Smooth muscle cell (in vitro differentiated cells): ENCODE data around the gene ADPRHL1. TPM values are rescaled to one million over a fixed set of nuclear protein-coding genes. Genes with fewer than 3 reads are reported as not detected.
A peak's percentile ranks its signal among the peaks of the same experiment; 100 is the strongest.

Source experiments
- DNase-seq: peaks from one replicate; lab custom pipeline; 2025; ENCODE audit not compliant: unreplicated experiment; lab: John Stamatoyannopoulos, UW
- H2AFZ ChIP-seq: fragments of 200-600 bp; sonication (generic); 2 replicates; pipeline ENCODE4 v1.6.0; 2016; ENCODE audit warnings: antibody characterized with exemption, low read depth, mild to moderate bottlenecking
- H3F3A ChIP-seq: fragments of 200-600 bp; sonication (generic); 2 replicates; pipeline ENCODE4 v1.6.0; 2017; ENCODE audit warnings: antibody characterized with exemption, low read depth
- H3K27ac ChIP-seq: fragments of 200-600 bp; sonication (generic); 2 replicates; pipeline ENCODE4 v1.5.1; 2016; ENCODE audit warnings: low read depth, mild to moderate bottlenecking
- H3K27me3 ChIP-seq: fragments of 200-600 bp; sonication (generic); 2 replicates; pipeline ENCODE4 v1.6.1; 2016; ENCODE audit warnings: low read depth, mild to moderate bottlenecking
- H3K36me3 ChIP-seq: fragments of 200-600 bp; sonication (generic); 2 replicates; pipeline ENCODE4 v1.5.1; 2016; ENCODE audit warnings: low read depth
- H3K4me1 ChIP-seq: fragments of 200-600 bp; sonication (generic); 2 replicates; pipeline ENCODE4 v1.5.1; 2016; ENCODE audit warnings: low read depth
- H3K4me2 ChIP-seq: fragments of 200-600 bp; sonication (generic); 2 replicates; pipeline ENCODE4 v1.6.0; 2016; ENCODE audit warnings: mild to moderate bottlenecking
- H3K4me3 ChIP-seq: fragments of 200-600 bp; sonication (generic); 2 replicates; pipeline ENCODE4 v1.5.1; 2016; ENCODE audit warnings: mild to moderate bottlenecking
- H3K79me2 ChIP-seq: fragments of 200-600 bp; sonication (generic); 2 replicates; pipeline ENCODE4 v1.6.0; 2016; ENCODE audit warnings: low read depth, mild to moderate bottlenecking
- H3K9ac ChIP-seq: fragments of 200-600 bp; sonication (generic); 2 replicates; pipeline ENCODE4 v1.6.0; 2016; ENCODE audit warnings: low read depth
- H3K9me3 ChIP-seq: fragments of 200-600 bp; sonication (generic); replicated peaks from 2 replicates; pipeline ENCODE4 v1.5.1; 2016; ENCODE audit warnings: low read depth
- H4K20me1 ChIP-seq: fragments of 200-600 bp; sonication (generic); 2 replicates; pipeline ENCODE4 v1.6.0; 2016; ENCODE audit warnings: low read depth
- WGBS: methylation state at CpG from one replicate; pipeline ENCODE4 v1.1.7; 2016; ENCODE audit warnings: low lambda C conversion rate; 5-methylcytosine and 5-hydroxymethylcytosine counted together
- polyA plus RNA-seq: library from polyadenylated mRNA; unstranded; fragments of >200 nt; fragmentation: Nextera tagmentation; extraction: Ambion mirVana; gene quantifications from 2 replicates; pipeline ENCODE4 v1.2.1, GENCODE V29; 2016
- total RNA-seq: library from RNA; depleted of rRNA; stranded (reverse); fragments of >200 nt; gene quantifications from 2 replicates; pipeline ENCODE4 v1.2.3, GENCODE V29; 2014
- TF ChIP-seq, protein P1 (sequence below): fragments of 200-600 bp; sonication (generic); IDR thresholded peaks from 2 replicates; pipeline ENCODE4 v1.5.1; 2017; ENCODE audit warnings: borderline replicate concordance, mild to moderate bottlenecking, antibody characterized with exemption; ENCODE audit not compliant: insufficient read depth, poor library complexity, severe bottlenecking

The ADPRHL1 gene
- total and polyA plus RNA-seq, 2 experiments from 2014 or later, result 0.18 to 1.2 TPM

- no peaks in the 10 kb centered on the region for H3K27me3 ChIP-seq
- H3K4me2 ChIP-seq, result peak within 1 kb of the TSS; percentile 96
- peaks cover 72% of the 10 kb centered on the region for H4K20me1 ChIP-seq
- peak; percentile 88 for DNase-seq
- under 1% methylated on average over 77 of the region's 115 CpGs for WGBS
- TF ChIP-seq, protein P1, sequence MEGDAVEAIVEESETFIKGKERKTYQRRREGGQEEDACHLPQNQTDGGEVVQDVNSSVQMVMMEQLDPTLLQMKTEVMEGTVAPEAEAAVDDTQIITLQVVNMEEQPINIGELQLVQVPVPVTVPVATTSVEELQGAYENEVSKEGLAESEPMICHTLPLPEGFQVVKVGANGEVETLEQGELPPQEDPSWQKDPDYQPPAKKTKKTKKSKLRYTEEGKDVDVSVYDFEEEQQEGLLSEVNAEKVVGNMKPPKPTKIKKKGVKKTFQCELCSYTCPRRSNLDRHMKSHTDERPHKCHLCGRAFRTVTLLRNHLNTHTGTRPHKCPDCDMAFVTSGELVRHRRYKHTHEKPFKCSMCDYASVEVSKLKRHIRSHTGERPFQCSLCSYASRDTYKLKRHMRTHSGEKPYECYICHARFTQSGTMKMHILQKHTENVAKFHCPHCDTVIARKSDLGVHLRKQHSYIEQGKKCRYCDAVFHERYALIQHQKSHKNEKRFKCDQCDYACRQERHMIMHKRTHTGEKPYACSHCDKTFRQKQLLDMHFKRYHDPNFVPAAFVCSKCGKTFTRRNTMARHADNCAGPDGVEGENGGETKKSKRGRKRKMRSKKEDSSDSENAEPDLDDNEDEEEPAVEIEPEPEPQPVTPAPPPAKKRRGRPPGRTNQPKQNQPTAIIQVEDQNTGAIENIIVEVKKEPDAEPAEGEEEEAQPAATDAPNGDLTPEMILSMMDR, result no peak
- peaks cover 41% of the 10 kb centered on the region for H3K4me1 ChIP-seq
- H3K4me3 ChIP-seq, result peak within 1 kb of the TSS; percentile 87
- peak within 1 kb of the TSS; percentile 82 for H3K9ac ChIP-seq
- H2AFZ ChIP-seq, result peak within 1 kb of the TSS; percentile 77
- peak within 1 kb of the TSS; percentile 87 for H3K27ac ChIP-seq
- H3K79me2 ChIP-seq, result peaks cover 77% of the 10 kb centered on the region
- H3K36me3 ChIP-seq, result no peaks in the 10 kb centered on the region
- H3K9me3 ChIP-seq, result no peaks in the 10 kb centered on the region
- peaks cover 6% of the 10 kb centered on the region for H3F3A ChIP-seq
Observed at GRCh38 chr13:113490496-113491417, 37.5 kb upstream of the ADPRHL1 start, which contains the start of gene DCUN1D2. Gene DCUN1D2 (minus strand): TSS chr13:113490711. CDS start chr13:113490669, 42 bp downstream.

- no peak for DNase-seq
- peak overlapping the region; percentile 96 for H3K4me2 ChIP-seq
- peak overlapping the region; percentile 77 for H2AFZ ChIP-seq
- H3K27ac ChIP-seq, result peak overlapping the region; percentile 87
- H3K36me3 ChIP-seq, result no peaks in the 10 kb centered on the region
- TF ChIP-seq, protein P1, result no peak
- H4K20me1 ChIP-seq, result peaks cover 72% of the 10 kb centered on the region
- H3K4me3 ChIP-seq, result peak overlapping the region; percentile 87
- no peaks in the 10 kb centered on the region for H3K27me3 ChIP-seq
- peaks cover 79% of the 10 kb centered on the region for H3K79me2 ChIP-seq
- 2% methylated on average over 24 of the region's 54 CpGs for WGBS
- H3K9me3 ChIP-seq, result no peaks in the 10 kb centered on the region
- peaks cover 34% of the 10 kb centered on the region for H3K4me1 ChIP-seq
- peak overlapping the region; percentile 43 for H3K9ac ChIP-seq
- H3F3A ChIP-seq, result peaks cover 6% of the 10 kb centered on the region
Observed at GRCh38 chr13:113489549-113490495, 36.5 kb upstream of the ADPRHL1 start.

- peak overlapping the region; percentile 87 for H3K27ac ChIP-seq
- peaks cover 37% of the 10 kb centered on the region for H3K4me1 ChIP-seq
- no peaks in the 10 kb centered on the region for H3K9me3 ChIP-seq
- peak overlapping the region; percentile 77 for H2AFZ ChIP-seq
- peaks cover 79% of the 10 kb centered on the region for H3K79me2 ChIP-seq
- peak overlapping the region; percentile 87 for H3K4me3 ChIP-seq
- TF ChIP-seq, protein P1, result no peak
- peak overlapping the region; percentile 24 for H3K9ac ChIP-seq
- WGBS, result 15% methylated on average over 8 of the region's 8 CpGs
- no peaks in the 10 kb centered on the region for H3K36me3 ChIP-seq
- H3K27me3 ChIP-seq, result no peaks in the 10 kb centered on the region
- peak overlapping the region; percentile 96 for H3K4me2 ChIP-seq
- peaks cover 6% of the 10 kb centered on the region for H3F3A ChIP-seq
- peaks cover 72% of the 10 kb centered on the region for H4K20me1 ChIP-seq
- DNase-seq, result no peak
Observed at GRCh38 chr13:113489171-113489548, 35.9 kb upstream of the ADPRHL1 start.
